NCI-H460 (cell line): ENCODE results near the gene SPRYD3. TPM values are rescaled to one million over a fixed set of nuclear protein-coding genes. Genes with fewer than 3 reads are reported as not detected.
"Not testable (repeated sequence)": the region's sequence is repeated elsewhere in the genome, so short reads cannot be mapped to it uniquely, and the experiment has no call there.

Experiments used
- DNase-seq: peaks from one replicate; pipeline ENCODE4 v3.0.0-alpha.2; 2016; ENCODE audit warnings: low read depth; ENCODE audit errors: extremely low read depth
- polyA plus RNA-seq: library from polyadenylated mRNA; depleted of rRNA; stranded (reverse); fragments of >200 nt; gene quantifications from 2 replicates; pipeline ENCODE4 v1.2.3, GENCODE V29; 2014; cell fraction: nucleus; rRNA removed
- total RNA-seq: library from RNA; depleted of rRNA; stranded (reverse); fragments of >200 nt; shearing (Covaris generic); gene quantifications from 2 replicates; pipeline ENCODE4 v1.2.3, GENCODE V29; 2014; rRNA removed

Gene SPRYD3, protein sequence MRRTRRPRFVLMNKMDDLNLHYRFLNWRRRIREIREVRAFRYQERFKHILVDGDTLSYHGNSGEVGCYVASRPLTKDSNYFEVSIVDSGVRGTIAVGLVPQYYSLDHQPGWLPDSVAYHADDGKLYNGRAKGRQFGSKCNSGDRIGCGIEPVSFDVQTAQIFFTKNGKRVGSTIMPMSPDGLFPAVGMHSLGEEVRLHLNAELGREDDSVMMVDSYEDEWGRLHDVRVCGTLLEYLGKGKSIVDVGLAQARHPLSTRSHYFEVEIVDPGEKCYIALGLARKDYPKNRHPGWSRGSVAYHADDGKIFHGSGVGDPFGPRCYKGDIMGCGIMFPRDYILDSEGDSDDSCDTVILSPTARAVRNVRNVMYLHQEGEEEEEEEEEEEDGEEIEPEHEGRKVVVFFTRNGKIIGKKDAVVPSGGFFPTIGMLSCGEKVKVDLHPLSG
- total RNA-seq, result 24.4 and 28.5 TPM in 2 replicates
- polyA plus RNA-seq, result 13.7 and 25.6 TPM in 2 replicates

DNA sequence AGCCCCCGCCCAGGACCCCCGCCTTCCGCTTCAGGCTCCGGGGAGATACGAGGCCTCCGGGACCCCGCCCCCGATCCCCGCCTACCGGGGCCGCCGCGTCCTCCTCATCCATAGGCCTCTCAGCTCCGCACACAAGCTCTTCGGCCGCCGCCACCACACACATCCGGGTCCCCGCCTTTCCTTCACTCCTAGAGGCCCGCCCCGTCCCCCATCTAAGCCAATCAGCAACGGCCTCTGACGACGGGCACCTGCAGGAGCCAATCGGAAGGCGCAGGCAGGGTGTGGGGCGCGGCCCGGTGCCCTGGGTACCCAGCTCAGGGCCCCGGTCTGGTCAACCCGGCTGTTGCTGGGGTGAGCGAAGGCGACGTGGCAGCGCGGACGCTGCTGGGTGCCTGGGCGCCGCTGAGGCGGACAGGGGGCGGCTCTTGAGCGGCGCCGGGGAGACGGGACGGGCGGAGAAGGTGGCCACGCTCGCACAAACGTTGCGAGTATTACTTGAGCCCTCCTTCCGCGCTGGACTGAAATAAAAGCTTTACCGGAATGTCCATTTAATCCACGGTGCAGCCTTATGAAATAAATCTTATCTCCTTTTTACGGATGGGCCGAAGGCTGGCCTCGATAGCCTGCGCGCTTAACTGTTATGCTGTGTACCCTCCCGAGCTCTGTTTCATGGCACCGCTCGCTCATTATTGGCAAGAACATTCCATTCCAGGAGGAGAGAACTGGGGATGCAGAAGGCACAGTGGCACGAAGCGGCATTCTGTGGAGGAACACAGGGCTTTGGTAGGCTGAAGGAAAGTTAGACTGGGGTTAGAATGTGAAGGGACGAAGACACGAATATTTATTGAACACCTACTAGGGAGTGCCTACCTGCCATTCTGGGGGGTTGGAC lies at the start of gene SPRYD3:
TSS of gene SPRYD3 (minus strand) at position 165 of the 892 bp plus-strand sequence. CDS start at position 108, 57 bp downstream.
- DNase-seq, result peak; percentile 96

DNA sequence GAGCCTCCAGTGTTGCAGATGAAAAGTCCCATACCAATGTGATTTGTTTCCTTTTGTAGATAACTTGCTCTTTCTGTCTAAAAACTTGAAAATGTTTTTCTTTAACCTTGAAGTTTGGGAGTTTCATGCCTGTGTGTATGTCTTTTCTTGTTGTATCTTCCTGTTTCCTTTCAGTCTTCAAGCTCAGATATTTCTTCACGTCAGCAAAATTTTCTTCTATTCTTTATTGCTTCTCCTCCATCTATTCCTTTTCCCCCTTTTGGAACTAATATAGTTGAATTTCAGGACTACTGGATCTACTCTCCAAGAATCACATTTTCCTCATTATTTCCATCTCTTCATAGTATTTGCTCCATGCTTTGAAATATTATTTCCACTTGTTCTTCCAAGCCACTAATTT lies 48.0 kb upstream of the SPRYD3 start:
- DNase-seq, result no peak

DNA sequence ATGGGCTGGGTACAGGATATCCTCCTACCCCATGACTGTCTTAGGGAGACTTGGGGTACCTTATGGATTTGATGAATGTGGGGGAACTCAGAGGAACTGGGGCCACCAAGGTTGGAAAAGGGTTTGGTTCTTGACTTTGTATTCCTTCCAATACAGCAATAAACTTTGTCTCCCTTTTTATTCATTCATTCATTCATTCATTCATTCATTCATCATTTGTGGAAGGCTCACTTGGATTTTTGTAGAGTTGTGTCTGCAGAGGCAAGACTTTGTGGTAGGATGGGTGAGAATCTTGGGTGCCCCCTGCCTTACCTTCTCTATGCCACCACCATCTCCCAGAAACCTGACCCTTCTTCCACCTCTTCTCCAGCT lies 45.1 kb upstream of the SPRYD3 start:
- DNase-seq, result no peak

DNA sequence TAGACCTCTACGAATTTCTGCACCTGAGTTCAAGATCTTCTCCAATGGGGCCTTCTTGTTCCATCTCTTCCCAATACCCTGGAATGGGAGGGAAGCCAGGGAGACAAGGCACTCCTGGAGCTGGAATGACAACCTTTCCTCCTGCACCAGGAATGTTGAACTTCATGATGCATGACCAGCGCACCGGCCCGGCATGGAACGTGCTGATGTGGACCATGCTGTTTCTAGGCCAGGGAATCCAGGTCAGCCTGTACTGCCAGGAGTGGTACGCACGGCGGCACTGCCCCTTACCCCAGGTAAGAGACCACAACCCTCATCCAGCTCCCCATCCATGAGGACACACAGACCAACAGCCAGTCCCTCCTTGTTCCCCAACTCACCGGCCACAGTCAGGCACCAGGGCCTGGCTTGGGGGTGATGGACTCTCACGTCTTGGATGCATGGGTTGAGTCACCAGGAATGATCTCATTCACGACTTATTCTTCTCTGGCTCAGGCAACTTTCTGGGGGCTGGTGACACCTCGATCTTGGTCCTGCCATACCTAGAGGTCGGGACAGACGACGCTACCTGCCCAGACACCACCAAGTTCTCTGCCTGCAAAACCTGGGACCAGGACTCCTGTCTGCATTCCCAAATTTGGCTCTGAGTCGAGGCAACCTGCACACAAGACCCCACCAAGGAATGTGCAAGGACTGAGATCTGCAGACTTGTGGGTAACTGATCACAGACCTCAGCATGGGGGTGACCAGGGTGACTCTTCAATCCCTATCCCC lies 44.6 kb upstream of the SPRYD3 start:
- DNase-seq, result no peak

DNA sequence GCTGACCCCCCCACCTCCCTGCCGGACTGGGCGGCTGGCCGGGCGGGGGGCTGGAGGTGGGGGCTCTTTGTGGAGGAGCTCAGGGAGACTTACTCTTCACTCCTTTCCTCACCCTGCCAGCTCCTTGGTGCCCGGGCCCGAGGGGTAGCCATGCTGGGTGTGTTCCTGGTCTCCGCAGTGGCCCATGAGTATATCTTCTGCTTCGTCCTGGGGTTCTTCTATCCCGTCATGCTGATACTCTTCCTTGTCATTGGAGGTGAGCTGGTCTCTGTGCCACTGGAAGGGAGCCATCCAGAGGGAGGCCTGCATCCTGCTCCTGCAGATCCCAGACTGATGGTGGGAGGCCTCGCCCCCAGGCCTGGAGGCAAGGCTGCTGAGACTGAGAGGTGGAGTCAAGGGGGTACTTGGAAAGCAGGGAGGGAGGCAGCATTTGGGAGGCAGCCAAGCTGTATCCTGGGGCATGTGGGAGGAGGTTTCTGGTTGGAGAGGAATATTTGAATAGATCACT lies 43.8 kb upstream of the SPRYD3 start:
- DNase-seq, result no peak

DNA sequence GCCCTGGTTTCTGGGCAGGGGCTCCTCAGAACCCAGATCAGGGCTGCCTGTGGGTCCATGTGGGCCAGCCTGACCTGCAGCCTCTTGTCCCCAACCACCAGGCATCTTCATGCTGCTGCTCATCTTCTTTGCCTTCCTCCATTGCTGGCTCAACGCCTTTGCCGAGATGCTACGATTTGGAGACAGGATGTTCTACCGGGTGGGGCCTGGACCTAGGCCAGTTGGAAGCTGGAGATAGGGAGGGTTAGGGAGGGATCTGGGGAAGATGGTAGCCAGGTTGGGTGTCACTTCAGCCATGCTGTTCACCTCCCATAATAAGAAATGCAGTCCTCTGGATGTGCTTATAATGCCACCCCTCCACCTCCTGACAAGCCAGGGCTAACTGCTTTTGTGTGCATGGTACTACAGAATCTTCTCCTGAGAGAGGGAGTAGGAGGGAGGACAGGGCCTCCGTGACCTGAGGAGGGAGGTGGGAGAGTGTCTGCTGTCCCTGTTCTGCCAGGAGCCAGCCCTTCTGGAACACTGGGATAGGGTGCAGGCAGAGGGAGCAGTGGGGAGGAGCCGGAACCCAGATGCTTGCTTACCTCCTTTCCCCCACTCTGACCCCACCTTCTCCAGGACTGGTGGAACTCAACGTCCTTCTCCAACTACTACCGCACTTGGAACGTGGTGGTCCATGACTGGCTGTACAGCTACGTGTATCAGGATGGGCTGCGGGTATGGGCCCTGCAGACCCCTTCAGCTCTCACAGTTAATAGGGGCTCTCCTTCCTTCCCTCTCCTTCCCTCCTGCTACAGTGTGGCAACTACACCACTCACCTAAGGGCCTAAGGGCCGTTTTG lies 41.7 kb upstream of the SPRYD3 start:
- DNase-seq, result no peak

DNA sequence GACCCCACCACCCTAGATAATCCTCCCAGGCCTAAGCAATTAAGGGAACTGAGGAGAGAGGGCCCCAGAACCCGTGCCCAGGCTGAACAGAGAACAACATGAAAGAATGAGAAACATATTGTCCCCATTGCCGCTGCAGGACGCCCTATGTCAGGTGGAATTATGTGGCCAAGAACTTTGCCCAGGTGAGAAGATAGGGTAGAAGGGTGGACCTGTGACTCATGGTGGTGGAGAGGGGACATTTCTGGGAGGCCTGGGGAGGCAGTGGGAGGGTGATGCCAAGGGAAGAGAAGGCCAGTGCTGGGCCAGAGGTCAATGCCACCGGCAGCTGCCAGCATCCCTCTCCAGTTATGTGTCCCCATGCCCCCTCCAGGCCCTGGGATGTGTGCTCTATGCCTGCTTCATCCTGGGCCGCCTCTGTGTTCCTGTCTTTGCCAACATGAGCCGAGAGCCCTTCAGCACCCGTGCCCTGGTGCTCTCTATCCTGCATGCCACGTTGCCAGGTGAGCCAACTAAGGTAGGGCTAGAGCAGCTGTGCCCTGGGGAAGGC lies 39.6 kb upstream of the SPRYD3 start:
- no peak for DNase-seq

DNA sequence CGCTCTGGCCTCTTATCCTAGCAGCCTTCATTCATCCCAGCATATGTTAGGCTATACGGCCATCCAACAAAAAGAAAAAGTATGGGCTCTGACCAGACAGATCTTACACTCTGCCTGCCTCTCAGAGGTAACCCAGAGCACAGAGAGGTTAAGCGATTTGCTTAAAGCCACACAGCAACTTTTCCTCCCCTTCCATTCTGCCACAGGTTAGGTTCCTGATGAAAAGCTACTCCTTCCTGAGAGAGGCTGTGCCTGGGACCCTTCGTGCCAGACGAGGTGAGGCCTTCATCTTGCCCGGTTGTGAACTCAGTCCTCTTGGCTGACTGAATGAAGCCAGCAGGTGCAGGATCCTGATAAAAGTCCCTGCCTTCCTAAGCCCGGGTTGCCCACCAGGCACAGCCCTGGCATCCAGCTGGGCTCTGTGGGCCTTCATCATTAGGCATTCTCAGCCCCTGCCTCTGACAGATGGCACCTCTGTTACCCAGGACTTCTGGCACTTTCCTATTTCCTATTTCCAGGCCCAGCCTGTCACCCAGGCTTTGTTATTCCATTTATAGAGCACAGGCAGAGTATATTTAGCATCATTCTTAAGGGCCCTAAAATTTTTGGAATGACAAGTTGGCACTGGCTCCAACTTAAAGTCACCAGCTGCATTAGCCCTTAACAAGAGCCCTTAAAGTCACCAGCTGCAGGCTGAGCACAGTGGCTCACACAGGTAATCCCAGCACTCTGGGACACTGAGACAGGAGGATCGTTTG lies 36.9 kb upstream of the SPRYD3 start:
- no peak for DNase-seq

DNA sequence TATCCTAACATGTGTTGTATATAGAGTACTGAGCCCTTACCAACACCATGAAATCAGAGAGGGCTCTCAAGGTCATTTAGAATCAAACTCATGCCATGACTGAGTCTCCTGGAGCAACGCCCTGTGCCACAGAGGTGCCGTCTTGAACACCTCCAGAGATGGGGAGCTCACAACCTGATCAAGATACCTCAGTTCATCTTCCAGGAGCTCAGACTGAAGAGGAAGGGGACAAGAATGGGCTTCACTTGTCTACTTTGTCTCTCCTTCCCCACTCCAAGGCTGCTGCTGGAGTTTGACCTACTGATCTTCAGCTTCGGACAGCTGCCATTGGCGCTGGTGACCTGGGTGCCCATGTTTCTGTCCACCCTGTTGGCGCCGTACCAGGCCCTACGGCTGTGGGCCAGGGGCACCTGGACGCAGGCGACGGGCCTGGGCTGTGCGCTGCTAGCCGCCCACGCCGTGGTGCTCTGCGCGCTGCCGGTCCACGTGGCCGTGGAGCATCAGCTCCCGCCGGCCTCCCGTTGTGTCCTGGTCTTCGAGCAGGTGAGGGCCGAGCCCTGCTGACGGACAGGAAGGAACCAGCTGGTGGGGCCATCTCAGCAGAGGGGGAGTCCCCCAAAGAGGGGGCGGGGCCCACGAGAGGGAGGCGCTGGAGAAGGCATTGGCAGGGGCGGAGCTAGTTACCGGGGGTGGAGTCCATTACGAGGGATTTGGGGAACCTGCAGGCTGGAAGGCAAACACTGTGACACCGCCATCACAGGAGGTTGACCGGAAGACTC lies 36.1 kb upstream of the SPRYD3 start:
- no peak for DNase-seq

DNA sequence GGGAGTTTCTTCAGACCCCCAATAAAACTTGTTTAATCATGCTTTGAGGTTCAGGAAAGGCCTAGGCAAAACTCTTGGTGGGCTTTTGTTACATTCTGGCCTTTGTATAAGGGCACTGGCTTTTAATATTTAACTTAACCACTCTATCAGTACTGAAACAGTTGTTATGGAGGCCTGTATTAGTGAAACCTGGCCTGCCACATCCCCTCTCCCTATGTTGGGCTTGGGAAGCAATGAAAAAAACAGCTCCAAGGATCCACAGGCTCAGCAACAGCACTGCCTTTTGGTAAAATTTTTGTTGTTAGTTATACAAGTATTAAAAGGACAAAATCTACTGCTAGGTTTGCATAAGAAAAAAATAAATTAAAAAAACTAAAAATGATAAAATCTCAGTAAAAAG lies 34.8 kb upstream of the SPRYD3 start:
- DNase-seq, result no peak

DNA sequence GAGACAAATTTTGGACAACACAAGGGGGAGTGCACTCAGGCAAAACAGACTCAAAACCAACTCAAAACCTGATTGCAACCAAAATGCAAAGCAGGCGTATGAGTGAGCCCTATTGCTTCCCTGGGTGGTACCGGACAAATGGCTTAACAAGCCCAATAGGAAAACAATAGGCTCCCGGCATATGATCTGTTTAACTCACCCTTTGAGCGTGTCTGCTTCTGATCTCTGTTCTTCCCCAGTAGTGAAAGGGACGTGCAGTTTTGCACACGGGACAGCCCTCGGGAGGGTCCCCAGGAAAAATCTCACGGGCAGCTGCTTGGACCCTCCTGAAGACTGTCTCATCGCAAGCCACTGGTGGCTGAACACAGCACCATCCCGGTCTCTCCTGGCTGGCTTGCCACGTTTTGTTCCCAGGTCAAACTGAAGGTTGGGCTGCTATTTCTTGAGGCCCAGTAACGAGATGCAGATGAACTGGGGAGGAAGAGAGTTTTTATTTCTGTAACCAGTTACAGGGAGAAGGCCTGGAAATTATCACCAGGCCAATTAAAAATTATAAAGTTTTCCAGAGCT lies 34.0 kb upstream of the SPRYD3 start:
- no peak for DNase-seq

DNA sequence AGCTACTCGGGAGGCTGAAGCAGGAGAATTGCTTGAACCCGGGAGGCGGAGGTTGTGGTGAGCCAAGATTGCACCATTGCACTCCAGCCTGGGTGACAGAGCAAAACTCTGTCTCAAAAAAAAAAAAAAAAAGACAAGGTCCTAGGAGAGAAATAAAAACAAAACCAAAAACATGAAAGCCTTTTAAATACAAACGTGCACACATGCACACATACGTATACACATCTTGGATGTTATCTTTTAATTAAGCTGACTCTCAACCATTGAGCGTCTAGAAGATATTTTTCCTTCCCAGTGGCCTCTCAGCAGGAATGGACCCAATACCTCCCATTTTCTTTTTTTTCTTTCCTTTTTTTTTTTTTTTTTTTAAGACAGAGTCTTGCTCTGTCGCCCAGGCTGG lies 33.2 kb upstream of the SPRYD3 start:
- DNase-seq, result not testable (repeated sequence)

DNA sequence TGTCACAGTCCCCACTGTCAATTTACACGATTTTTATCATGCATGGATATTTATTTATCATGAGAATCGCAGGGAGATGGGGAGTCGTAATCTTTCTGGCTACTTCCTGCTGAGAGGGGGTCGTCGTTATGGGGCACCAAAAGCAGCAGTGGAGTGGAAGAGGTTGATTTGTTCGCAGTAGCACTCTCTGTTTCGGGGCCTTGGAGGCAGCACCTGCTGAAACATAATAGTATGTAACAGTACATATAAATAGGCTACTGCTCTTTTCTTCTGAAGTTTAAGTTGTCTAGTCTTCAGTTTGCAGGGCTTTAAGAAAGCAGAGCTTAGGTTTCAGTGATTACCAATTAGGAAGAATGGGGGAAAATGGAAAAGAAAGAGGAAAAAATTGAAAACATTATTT lies 27.9 kb upstream of the SPRYD3 start:
- DNase-seq, result no peak

DNA sequence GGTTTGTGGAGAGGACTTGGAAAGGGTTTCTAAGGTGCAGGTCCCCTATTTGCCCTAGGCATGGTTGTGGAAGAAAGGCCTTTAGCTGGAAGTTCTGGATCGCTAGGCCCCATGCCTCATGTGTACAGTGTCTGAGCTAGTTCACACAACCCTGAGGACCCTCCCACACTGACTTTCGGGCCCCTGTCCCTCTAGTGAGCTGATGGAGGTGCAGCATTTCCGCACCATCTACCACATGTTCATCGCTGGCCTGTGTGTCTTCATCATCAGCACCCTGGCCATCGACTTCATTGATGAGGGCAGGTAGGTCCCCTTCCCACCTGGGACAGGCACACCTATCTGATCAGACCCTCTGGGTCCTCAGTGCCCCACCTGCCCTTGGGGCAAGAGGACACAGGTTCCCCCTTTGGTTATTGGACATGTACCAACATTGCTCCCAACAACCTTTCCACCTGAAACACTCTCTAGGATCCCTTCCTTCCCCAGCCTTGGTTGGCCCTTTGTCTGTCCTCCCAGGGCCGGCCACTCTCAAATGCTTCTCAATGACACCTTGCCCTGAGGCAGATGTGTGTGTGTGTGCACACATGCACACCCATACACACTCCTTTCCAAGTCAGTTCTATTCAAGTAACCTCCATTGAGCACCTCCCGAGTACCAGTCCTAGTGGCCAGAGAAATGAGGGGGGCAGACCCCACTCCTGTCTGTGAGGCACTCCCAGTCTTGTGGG lies 26.7 kb upstream of the SPRYD3 start:
- DNase-seq, result no peak

DNA sequence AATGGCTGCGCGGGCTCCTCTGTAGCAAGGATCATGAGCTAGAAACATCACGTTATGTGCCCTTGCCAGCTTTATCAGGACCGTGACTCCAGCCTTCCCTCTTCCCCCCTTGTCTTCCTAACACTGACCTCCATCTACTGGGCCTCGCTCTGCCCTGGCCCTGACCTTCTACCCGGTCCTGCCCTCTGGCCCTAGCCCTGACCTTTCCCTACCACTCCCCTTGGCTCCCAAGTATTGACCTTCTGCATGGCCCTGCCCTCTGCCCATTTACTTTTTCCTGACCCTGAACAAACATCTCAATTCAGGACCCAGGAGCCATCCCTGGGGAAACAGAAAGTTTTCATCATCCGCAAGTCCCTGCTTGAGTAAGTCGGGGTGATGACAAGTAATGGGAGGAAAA lies 26.1 kb upstream of the SPRYD3 start:
- no peak for DNase-seq

DNA sequence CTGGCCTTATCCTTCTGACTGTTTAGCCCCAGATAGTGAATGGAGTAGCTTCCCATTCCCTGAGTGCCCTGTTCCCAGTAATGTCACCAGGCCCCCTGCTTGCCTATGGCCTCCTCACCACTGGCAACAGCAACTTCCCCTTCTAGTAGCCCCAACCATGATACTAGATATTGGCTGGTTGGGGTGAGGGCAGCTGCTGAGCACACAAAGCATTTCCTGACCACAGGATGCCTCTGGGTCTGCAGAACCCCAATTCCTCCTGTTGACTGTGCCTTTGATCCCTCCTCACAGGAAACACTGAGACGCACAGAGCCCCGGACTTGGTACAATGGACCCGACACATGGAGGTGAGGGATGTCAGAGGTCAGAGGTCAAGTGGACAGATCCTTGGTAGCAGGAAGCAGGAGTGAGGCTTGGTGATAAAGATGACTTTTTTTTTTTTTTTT lies 24.7 kb upstream of the SPRYD3 start:
- no peak for DNase-seq
